Hepatocyte (in vitro differentiated cells): ENCODE results near the gene AGBL4.

Experiments used
- CTCF ChIP-seq: fragments of 200-600 bp; sonication (generic); IDR thresholded peaks from 2 replicates; pipeline ENCODE4 v1.5.1; 2016; ENCODE audit warnings: antibody characterized with exemption, mild to moderate bottlenecking; ENCODE audit not compliant: poor library complexity
- EZH2phosphoT487 ChIP-seq: fragments of 200-600 bp; sonication (generic); IDR thresholded peaks from one replicate; pipeline ENCODE4 v1.6.1; 2018; ENCODE audit warnings: antibody characterized with exemption, mild to moderate bottlenecking, low read depth, moderate library complexity; ENCODE audit not compliant: unreplicated experiment, severe bottlenecking

- TF ChIP-seq CTCF = no peak
- no peak for TF ChIP-seq EZH2phosphoT487
Observed at GRCh38 chr1:48725341-48726046, 1298.3 kb downstream of the AGBL4 start.
